Stimulated activated CD8-positive, alpha-beta memory T cell treated with anti-CD3 and anti-CD28 coated beads, Interleukin-15, amount 100 ng/mL, for 1 hour (primary cell): ENCODE data around the gene GNG13.
"Not testable (repeated sequence)": the region's sequence is repeated elsewhere in the genome, so short reads cannot be mapped to it uniquely, and the experiment has no call there.

Experiments
- DNase-seq: peaks from one replicate; pipeline ENCODE4 v3.0.0-alpha.2; 2020; ENCODE audit warnings: low read depth

The GNG13 gene

GRCh38 chr16:831571-832413, 31.3 kb upstream of the GNG13 start:
- DNase-seq: no peak

GRCh38 chr16:830871-831570, 30.5 kb upstream of the GNG13 start:
- DNase-seq: no peak

DNA sequence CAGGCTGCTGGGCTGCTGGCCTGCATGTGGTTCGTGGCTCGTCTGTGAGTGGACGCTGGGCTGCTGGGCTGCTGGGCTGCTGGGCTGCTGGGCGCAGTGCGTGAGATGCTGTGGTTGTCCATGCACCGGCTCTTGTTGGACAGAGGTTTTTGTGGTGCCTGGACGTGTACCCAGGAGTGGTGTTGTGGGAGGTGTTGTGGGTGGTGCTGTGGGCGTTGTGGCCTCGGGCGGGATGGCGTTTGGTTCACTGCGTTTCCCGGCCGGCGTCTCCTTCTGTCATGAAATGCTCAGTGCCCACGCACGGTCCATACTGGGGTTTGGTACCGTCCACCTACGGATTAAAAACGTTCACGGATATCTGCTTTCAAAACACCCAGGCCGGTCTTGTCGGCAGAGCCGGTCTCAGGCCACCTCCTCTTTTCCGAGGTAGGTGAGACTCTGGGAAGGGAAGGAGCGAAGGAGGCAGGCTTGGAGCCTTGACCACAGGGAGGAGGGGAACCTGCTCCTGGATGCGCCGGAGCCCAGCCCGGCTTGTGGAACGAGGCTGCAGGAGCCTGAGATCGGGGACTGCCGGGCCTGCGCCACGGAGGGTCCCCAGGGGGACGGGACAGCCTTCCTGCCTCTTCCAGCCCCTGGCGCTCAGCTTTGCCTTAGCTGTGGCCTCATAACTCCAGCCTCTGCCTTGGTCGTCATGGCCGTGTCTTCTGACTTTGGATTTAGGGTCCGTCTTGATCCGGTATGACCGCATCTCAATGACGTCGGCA, 29.8 kb upstream of the GNG13 start:
- DNase-seq: no peak

GRCh38 chr16:828891-829290, 28.4 kb upstream of the GNG13 start:
- no peak for DNase-seq

DNA sequence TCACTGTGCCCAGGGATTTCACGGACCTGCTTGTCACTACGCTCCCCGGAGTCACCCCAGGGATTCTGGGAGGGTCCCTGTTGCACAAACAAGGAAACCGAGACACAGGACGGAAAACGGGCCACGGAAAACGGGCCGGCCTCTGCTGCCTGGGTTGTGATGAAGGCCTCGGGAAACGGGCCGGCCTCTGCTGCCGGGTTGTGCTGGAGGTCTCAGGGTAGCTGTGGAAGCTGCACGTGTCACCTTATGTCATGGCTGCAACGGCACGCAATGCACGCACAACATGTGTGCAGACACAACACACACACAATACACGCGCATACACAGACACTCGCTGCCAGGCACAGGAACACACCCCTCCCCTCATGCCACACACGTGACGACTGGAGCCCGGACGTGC, 27.0 kb upstream of the GNG13 start:
- no peak for DNase-seq

DNA sequence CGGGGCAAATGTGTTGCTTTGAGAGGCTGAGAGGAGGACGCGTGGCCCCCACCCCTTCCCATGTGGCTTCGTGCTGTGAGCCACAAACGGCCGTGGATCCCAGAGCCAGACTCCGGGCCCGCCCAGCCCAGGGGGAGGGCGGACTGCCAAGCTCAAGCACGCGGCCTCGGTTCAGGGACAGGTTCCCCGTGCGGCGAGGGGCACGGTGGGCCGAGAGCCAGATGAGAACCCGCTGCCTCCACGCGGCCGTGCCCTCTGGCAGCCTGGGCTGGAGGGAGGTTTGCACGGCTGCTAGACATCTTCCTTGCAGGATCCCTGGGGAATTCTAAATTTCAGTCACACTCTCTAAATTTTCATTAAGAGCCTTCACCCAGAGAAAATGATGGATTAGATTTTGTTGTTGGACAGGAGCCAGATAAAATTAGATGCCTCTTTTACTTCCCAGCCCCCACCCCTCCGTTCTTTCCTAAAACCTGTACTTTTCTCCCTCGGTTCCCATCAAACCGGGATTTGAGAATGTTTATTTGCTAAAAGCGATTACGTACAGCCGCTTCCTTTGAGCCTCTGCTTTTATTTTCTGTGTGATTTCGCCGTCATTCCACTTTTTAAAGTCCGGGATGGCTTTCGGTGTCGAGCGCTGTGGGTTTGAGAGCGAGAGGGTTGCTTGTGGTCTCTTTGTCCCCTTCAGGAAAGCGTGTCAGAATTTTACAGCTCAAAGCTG, 25.0 kb upstream of the GNG13 start:
- DNase-seq: no peak

DNA sequence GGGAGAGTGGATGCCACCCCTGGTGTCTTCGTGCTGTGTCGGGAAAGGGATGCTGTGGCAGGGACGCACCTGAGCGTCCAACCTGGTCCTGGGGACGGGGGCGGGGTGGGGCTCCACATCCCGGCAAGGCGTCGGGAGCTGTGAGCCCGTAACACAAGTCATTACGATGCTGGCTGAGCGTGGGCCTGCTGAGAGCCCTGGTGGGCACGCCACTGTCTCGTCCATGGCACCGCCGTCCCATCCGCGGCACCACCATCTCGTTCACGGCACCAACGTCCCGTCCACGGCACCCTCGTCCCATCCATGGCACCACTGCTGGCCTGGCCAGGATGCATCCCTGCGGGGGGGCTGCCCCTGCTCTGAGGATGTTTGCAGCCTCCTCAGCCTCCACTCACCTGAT, 24.1 kb upstream of the GNG13 start:
- no peak for DNase-seq

- DNase-seq: no peak
Measured at GRCh38 chr16:824194-824593, 23.7 kb upstream of the GNG13 start.

GRCh38 chr16:822909-823297, 22.4 kb upstream of the GNG13 start:
- no peak for DNase-seq

- no peak for DNase-seq
Measured at GRCh38 chr16:822174-822908, 21.8 kb upstream of the GNG13 start.

- no peak for DNase-seq
Measured at GRCh38 chr16:821751-822150, 21.2 kb upstream of the GNG13 start.

DNA sequence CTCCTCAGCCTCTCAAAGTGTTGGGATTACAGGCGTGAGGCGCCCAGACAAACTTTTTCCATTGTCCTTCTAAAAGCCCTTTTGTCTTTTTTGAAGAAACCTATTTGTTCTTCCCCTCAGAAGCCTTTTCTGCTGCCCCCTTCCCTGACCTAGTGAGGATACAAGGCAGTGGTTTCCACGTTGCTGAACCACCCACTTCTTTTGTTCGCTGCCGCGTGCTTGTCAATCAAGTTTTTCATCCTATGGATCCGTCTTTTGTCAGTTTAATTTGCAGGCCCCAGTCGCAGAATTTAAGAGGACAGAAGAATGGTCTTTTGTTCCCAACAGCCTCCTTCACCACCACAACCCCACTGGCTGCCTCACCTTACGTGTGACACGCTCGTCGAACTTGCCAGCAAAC, 20.2 kb upstream of the GNG13 start:
- DNase-seq: no peak

DNA sequence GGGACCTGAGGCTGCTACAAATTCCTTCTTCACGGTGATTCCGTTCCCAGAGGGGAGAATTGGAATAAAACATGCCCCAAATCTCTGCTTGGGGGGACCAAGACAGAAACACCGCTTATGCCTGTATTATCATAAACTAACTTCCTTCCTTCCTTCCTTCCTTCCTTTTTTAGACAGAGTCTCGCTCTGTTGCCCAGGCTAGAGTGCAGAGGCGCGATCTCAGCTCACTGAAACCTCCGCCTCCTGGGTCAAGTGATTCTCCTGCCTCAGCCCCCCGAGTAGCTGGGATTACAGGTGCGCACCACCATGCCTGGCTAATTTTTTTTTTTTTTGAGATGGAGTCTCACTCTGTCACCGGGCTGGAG, 19.5 kb upstream of the GNG13 start:
- DNase-seq: not testable (repeated sequence)

DNA sequence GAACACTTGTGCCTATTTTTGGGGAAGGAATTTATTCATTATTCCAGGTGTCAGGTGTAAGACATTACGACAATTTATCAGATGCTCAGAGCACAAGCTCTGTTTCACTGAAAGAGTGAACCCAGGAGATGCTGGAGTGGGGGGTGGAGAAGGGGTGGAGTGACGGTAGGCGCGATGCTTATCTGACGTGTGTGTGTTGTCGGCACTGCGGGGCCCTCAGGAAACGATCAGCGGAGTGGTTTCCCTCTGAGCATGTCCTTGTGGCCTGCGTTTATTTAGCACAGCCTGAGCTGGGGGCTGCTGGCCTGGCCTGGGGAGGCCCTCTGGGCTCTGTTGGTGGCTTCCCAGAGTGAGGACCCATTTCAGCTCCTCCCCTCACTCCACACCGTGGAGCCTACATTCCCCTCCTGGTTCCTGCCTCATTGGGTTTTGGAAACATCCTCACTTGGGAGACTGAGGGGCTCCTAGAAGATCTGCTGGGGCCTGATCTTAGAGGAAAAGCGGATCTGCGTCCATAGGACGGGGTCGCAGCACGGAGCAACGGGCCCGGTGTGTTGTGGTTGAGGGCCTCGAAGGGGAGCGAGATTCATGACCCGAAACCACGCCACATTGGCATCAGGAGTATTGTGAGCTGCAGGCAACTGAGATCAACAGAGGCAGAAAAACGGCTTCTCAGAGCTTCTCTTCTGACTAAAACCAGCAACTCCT, 19.0 kb upstream of the GNG13 start:
- peak; percentile 21 for DNase-seq

GRCh38 chr16:818592-818991, 18.1 kb upstream of the GNG13 start:
- no peak for DNase-seq

- DNase-seq: no peak
Measured at GRCh38 chr16:818132-818531, 17.6 kb upstream of the GNG13 start.

DNA sequence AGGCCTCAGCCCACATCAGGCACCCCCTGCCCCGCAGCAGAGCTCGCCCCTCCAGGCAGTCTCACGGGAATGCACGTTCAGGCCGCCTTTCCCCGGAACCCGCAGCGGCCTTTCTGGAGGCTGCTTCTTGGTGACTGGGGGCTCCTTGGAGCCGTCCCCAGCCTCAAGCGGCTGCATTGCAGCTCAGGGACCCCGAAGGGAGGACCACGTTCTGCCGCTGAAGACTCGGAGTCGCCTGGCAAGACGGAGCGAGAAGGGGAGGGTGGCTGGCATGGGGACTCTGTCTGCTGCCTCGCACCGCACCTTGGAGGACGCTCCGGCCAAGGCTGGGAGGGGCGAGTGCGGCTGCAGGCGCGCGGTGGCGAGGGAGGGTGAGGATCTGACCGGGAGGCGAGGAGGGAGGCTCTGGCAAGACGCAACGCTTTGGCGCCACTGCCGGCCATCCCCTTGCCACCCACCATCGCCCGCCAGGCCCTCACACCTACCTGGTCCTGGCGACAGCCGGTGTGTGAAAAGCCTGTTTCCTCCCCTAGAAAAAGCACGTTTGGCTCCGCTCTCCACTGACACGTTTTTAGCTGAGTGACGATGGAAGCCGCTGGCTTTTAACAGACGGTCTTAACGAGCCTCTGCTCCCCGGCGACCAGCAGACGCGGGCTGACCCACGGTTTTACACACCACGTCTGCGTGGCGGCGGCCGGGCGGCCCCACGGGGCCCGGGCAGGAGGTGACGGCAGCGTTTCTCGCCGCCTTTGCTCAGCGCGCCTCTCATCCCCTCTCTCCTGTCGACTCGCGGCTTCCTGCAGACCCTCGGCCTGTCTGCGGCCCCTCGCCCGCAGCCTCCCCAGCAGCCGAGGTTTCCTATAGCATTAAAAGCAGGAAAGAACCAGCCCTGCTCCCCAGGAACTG, 16.7 kb upstream of the GNG13 start:
- no peak for DNase-seq

DNA sequence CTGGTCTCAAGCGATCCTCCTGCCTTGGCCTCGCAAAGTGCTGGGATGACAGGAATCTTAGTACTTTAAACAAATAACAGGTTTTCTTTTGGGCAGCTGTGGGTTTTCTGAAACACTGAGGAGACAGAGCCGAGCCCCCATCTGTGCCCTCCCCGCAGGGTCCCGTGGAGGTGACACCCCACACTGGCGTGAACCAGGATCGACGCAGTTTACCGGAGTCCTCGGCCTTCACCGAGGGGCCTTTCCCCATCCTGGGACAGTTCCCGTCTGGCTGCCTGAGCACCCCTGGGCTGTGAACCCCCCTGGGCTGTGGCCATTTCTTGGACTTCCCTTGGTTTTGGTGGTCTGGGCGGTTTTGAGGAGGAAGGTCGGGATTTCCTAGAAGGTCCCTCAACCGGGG, 15.3 kb upstream of the GNG13 start:
- no peak for DNase-seq

DNA sequence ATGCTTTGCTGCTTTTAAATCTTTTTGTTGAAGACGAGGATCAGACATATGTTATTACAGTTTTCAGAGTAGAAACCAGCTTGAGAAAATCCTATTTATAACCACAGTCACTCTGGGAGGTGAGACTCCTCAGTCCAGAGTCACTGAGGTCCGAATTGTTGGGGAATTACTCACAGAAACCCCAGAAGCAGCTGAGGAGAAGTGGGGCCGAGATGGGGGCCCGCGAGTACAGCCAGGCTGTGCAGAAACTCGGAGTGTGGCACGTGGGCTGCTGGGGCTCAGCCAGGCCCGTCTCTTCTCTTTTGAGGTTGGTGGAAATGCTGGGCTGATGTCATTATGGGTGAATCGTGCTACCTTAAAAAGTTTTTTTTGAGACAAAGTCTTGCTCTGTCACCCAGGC, 14.4 kb upstream of the GNG13 start:
- no peak for DNase-seq

GRCh38 chr16:813916-814412, 13.4 kb upstream of the GNG13 start:
- DNase-seq: no peak
